Measurements from ENCODE around the gene CENPA.

DNA sequence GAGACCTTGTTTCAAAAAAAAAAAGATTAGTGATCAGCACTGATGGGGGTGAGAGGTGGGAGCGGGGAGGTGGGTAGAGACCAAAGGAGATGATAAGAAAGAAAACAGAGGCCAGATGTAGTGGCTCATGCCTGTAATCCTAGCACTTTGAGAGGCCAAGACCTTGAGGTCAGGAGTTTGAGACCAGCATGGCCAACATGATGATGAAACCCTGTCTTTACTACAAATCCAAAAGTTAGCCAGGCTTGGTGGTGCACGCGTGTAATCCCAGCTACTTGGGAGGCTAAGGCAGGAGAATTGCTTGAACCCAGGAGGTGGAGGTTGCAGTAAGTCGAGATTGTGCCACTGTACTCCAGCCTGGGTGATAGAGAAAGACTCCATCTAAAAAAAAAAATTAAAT is 31.3 kb upstream of the CENPA start:
- TF ChIP-seq POLR2A (IDR thresholded peaks at IDR 0.05), result no peak
- TF ChIP-seq, protein P1, sequence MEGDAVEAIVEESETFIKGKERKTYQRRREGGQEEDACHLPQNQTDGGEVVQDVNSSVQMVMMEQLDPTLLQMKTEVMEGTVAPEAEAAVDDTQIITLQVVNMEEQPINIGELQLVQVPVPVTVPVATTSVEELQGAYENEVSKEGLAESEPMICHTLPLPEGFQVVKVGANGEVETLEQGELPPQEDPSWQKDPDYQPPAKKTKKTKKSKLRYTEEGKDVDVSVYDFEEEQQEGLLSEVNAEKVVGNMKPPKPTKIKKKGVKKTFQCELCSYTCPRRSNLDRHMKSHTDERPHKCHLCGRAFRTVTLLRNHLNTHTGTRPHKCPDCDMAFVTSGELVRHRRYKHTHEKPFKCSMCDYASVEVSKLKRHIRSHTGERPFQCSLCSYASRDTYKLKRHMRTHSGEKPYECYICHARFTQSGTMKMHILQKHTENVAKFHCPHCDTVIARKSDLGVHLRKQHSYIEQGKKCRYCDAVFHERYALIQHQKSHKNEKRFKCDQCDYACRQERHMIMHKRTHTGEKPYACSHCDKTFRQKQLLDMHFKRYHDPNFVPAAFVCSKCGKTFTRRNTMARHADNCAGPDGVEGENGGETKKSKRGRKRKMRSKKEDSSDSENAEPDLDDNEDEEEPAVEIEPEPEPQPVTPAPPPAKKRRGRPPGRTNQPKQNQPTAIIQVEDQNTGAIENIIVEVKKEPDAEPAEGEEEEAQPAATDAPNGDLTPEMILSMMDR (IDR thresholded peaks at IDR 0.05), result no peak
